HG03520 (cell line): ENCODE results near the gene STAT6.

Source experiments
- ATAC-seq: cut with Tn5 transposase; IDR thresholded peaks from one replicate; pipeline ENCODE4 v1.9.1; 2021; ENCODE audit warnings: mild to moderate bottlenecking, moderate library complexity; ENCODE audit not compliant: unreplicated experiment

Gene STAT6

DNA sequence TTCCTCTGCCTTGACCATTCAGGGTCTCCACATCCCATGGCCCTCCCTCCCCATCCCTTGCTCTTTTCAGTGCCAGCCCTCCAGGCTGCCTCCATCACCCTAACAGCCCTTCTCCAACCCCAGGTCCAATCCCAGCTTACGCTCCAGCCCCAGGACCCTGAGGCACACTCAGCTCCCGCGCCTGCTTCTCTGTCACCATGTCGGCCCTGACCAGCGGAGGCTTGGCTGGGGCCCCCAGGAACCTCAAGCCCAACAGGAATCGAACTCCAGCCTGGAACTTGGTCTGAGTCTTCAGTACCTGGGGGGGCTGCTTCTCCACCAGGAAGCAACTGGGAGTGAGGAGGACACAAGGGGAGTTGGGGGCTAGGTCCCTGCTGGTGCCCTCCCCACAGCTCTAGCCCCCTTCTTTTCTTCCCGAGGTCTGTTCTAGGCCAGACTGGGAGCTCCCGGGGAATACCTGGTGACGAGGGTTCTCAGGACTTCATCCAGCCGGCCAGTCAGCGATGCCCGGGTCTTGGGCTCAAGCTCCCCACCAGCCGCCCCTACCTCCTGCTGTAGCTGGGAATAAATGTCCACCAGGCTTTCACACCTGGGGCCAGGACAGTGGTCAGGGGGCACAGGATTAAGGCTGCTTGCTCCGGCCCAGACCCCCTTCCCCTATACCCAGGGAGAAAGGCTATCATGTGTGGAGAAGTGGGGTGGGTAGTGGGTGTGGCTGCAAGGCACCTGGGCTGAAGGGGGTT lies 6.0 kb downstream of the STAT6 start:
- no peak for ATAC-seq

DNA sequence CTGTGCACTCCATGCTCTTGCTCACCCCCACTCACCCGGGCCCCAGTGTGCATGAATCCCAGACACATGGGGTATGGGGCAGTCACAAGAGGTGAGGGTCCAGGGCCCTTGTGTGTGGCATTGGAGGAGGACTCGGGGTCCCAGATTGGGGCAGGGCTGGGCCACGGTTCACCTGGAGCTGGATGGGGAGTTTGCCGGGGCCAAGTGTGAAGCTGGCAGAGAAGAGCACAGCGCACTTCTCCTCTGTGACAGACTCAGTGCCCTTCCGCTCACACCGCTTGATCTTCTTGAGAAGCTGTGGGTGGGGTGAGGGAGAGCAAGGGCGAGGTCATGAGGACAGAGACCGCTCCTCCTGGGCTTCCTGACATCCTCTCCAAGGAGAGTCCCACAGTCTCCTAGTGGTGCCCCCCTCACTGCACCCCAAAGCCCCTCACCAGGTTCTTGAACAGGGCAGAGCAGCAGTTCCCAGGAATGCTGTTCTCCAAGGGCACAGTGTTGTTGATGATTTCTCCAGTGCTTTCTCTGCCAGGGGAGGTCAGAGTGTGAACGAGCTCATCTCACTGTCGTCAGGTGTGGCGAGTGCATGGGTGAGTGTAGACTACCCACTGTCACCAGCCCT lies 6.8 kb downstream of the STAT6 start:
- ATAC-seq: no peak

DNA sequence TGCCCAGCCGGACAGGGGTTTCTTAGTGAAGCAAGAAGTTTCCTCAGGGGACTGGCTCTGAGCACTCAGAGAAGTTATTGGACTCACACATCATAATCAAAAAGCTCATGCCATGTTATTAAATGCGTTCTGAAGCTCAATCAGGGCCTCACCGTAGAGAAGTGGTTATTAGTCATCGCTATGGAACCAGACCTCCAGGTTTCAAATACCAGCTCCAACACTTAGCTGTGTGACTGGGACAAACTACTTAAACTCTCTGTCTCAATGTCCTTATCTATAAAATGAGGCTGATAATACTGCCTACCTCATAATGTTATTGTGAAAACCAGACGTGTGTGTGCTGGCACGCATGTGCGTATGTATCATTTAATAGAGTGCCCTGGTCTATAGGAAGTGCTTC lies 7.3 kb downstream of the STAT6 start:
- ATAC-seq: no peak

DNA sequence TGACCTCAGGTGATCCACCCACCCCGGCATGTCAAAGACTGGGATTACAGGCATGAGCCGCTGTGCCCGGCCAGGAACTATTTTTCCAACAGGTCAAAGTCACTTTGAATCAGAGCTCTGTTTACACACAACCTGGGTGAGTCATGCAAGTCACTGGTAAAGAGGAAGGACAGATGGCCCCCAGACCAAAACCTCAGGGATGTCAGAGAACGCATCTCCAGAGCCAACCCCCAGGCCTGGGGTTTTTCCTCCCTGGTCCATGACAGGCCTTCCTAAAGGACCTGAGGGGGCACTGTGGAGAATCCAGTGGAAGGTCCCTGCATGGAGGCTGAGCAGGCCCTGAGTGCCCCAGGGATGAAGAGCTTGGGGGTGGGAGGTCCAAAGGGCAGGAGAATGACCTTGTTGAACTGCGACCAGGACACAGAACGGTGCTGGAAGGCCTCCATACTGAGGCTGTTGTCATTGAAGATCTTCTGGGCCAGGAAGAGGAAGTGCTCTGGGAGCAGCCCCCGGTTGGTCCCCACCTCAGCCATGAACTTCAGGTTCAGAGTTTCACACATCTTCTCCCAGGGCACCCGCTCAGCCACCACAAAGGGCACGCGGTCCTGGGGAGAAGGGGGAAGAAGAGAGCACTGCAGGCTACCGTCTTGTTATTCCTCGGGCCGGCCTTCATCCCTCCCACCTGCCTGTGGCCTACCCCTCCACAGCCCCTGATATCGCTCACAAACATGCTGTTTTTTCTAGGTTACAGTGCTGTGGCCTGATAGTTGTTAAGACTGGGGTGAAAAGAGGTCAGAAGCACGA lies 9.1 kb downstream of the STAT6 start:
- ATAC-seq: no peak

DNA sequence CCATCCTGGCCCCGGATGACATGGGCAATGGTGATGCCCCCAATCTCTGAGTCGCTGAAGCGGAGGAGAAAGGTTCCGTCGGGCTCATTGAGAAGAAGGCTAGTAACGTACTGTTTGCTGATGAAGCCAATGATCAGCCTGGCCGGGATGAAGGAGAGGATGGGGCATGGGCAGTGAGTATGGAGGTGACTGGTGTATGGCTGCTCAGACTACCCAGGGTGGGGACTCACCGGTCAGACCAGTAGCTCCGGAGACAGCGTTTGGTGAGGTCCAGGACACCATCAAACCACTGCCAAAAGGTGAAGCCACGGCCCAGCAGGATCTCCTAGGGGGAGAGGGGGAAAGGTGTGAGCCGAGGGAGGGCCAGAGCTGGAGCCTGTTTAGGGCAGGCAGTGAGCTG lies 11.4 kb downstream of the STAT6 start:
- no peak for ATAC-seq

DNA sequence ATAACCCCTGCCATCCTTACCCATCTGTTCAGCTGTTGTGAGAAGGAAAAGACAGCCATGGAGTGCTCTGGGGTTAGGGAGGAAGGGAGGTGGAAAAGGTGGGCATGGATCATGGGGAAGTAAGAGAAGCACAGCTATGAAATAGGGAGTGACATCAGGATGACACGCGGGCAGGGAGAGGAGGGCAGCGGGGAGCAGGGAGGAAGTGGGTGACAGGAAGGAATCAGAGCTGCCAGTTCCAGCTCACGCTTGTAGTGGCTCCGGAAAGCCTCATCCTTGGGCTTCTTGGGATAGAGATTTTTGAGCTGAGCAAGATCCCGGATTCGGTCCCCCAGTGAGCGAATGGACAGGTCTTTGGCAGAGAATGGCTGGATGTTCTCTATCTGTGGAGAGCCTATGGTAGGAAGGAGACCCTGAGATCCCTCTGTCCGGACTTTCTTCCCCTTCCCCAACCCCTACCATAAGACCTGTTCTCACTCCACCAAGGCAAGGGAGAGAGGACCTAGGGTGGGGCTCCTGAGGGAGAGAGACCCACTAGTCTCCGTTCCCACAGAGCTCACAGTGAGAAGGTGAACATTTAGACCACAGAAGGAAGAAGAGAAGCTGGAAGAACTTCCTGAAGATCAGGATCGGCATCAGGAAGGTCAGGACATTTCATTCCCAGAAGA lies 12.0 kb downstream of the STAT6 start:
- no peak for ATAC-seq

DNA sequence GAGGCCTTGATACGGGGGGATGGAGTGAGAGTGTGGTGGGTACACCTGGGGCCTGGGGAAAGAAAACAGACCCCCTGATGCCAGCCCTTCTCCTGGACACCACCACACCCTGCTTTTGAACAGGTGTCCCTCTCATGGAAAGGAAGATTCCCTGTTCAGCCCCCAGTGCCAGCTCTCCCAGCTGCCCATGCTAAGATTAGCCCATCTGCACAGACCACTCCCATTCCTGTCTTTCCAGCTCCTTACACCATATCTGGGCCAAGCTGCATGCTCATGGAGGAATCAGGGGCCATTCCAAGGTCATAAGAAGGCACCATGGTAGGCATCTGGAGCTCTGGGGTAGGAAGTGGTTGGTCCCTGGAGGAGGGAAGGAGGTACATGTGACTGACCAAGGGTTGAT lies 12.6 kb downstream of the STAT6 start:
- no peak for ATAC-seq

DNA sequence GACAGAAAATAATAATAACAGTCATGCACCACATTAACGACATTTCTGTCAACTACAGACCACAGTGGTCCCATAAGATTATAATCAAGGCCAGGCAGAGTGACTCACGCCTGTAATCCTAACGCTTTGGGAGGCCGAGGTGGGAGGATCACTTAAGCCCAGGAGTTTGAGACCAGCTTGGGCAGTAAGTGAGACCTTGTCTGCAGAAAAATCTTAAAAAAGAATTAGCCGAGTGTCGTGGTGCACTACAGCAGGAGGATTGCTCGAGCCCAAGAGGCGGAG lies 13.7 kb downstream of the STAT6 start:
- ATAC-seq: no peak

DNA sequence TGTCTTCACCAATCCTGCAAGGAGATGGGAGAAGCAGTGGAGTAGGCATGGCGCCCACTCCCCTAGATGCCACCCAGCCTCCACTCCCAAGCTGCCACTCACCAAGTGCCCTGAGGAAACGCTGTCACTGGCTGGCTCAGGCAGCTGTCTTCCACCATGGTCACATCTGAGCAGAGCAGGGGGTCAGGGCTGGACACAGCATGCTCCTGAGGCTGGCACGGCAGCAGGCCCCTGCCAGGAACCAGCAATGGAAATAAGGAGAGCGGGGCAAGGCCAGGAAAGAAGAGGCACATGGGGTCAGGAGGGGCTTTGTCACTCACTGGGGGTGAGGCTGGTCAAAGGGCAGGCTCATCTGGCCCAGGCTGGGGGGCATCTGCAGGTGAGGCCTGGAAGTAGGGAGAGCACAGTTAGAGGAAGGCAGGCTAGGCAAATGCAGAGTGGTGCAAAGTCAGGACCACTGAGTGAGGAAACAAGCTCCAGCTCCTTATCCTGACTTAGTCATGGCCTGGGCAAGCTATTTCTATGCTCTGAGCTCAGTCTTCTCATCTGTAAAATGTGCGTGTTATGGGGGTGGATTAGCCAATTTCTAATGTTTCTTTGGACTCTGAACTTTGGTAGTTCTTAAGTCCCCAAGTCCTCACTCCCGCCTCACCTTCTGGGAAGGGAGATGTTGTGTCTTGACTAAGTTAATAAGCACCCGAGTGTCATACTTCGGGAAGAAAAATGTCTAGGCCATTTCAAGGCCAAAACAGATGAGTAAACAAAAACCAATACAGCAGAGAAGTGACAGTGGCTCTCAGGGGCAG lies 14.2 kb downstream of the STAT6 start:
- ATAC-seq: no peak

DNA sequence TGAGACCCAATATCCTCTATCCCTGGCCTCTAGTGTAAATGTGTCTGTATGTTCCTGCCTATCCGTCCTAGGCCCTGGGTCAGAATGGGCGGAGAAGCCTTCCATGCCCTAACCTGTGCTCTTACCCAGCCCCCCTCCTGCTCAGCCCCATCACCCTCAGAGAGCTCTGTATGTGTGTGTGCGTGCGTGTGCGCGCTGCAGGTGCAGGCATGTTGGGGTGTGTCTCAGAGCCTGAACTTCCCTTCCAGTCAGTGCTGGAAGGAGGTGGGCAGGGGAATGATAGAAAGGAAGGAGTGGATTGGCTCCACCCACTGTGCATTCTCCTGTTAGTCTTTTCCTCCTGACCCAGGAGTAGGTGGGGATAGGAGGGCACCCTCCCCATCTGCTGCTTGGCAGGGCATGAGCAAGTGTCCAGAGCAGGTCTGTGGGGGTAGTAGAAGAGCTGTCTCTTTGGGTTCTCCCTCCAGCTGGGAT lies 15.0 kb downstream of the STAT6 start:
- ATAC-seq: no peak

DNA sequence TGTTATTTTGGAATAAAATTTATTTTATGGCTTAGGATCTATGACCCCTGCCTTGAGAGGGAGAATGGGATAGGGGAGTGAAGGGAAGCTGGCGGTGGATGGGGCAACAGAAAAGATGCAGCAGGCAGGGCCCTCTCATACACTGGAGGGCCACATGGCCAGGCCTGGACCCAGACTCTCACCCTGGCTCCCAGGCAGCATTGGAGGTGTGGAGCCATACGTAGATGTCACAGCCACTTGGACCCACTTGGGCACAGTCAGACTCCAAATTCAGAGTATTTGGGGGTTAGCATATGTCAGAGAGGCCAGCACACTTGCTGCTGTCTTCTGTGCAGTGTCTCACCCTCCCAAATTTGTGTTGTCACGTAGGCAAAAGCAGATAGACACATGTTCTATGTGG lies 15.7 kb downstream of the STAT6 start:
- ATAC-seq: no peak

DNA sequence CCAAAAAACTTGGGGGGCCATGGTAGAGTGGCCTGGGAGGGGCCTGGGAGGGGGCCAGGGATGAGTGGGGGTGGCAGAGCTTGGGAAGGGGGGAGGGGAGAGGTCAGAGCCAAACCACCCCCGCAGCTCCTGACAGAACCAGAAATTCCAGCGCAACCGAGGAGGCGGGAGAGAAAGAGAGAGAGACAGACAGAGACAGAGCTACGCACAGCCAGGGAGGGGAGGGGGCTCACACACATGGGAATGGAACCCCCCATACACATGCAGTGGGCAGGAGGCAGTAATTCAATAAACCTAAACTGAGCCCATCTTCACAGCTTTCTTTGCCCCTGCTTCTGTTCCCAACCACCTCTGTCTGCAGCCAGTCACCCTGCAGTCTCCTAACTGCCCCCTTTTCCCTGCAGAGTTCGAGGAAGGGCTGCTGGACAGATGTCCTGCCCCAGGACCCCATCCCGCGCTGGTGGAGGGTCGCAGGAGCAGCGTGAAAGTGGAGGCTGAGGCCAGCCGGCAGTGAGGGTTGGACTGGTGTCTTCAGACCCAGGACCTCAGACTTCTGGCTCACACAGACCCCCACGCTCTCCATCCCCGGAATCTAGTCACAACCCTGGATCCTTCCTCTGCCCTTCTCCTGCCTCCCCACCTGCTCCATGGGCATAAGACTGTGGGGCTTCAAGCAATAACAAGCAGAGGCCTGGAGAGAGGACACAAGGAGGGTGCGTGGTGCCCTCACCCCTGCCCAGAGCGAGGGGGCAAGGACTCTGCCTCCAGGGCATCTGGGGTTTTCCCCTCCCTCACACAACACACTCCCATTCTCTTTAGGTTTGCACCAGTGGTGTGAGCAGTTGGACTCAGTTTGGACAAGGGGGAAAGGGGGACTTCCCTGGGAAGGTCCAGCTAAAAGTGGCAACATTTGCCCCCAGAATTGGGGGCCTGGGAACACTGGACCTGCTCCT lies 16.7 kb downstream of the STAT6 start:
- no peak for ATAC-seq

DNA sequence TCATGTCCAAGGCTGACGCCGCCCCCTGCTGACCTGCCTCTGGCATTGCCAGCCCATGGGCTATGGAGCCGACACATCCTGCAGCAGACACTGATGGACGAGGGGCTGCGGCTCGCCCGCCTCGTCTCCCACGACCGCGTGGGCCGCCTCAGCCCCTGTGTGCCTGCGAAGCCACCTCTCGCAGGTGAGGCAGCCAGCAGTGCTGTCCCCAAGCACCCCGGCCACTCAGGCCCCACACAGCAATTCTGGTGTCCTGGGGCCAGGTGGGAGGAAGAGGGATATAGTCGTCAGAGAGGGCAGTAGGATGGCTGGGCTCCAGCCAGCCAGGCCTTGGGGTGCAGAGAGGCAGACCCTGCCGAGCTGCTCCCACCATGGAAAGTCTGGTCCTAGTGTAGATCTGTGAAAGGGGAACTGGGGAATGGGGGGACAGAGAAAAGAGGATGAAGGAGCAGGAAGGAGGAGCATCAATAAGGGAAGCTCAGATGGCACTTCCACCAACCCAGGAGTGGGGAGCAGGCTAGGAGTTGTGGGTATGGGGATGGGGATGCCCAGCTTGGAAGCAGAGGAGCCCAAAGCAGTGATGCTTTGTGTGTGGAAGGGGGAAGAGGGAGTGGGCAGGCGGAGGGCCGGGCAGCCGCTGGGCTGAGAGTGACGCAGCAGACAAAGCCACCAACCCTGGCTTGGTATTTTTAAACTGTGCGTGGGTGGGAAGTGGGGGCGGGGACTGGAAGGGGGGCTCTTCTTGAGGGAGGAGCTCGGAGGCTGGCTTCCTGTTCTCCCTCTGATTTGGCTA lies 17.6 kb downstream of the STAT6 start:
- no peak for ATAC-seq

DNA sequence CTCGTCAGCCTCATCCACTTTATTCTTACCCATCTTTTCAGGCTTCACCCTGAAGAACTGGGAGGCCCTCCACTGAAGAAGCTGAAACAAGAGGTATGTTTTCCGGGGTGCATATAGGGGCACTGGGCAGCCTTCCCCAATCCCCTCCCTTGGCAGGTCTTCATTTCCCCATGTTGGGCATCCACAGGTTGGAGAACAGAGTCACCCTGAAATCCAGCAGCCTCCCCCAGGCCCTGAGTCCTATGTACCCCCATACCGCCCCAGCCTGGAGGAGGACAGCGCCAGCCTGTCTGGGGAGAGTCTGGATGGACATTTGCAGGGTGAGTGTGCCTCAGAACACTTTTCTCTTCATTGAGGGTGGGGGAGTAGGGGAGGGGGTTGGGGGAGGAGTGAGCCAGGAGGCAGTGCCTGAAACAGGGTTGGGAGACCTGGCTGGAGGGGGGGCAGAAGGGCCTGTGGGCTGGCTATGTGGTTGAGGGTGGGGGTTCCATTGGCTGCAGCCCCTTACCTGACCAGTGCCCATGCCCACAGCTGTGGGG lies 18.2 kb downstream of the STAT6 start:
- ATAC-seq: no peak

DNA sequence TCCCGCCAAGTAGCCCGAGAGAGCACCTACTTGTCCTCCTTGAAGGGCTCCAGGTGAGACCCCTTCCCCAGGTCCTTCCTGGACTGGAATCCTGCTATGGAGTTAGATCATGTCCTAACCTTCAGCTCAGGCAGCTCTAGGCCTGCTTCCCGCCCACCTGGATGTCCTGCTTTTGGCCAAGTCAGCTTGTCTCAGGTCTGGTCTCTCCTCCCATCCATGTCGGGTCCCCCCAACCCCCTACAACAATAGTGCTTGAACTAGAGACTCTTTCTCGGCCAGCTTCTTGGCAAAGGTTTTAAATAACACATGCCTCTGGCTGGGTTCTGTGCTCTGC lies 18.7 kb downstream of the STAT6 start:
- no peak for ATAC-seq

DNA sequence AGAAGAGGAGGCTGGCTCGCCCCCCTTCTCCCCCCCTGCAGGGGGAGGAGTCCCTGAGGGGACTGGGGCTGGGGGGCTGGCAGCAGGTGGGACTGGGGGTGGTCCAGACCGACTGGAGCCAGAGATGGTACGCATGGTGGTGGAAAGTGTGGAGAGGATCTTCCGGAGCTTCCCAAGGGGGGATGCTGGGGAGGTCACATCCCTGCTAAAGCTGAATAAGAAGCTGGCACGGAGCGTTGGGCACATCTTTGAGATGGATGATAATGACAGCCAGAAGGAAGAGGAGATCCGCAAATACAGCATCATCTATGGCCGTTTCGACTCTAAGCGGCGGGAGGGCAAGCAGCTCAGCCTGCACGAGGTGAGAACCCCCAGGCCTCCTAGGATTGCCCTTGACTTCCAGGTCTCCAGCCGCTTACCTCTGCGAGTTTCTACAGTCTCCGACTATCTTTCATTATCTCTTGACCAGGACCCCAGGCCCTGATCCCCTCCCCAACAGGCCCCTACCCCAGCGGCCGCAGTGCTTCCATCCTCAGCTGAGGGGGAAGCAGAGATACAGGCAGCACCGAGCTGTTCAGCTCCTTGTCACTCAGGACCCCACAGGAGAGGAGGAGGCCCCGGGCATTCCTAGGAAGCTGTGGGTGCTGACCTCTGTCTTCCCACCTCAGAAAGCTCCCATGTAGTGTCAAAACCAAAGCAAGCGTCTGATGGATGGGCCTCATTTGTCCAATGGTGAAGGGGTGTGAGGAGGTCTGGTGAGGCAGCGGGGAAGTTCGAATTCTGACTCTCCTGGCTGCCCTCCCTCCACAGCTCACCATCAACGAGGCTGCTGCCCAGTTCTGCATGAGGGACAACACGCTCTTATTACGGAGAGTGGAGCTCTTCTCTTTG lies 19.3 kb downstream of the STAT6 start:
- no peak for ATAC-seq

DNA sequence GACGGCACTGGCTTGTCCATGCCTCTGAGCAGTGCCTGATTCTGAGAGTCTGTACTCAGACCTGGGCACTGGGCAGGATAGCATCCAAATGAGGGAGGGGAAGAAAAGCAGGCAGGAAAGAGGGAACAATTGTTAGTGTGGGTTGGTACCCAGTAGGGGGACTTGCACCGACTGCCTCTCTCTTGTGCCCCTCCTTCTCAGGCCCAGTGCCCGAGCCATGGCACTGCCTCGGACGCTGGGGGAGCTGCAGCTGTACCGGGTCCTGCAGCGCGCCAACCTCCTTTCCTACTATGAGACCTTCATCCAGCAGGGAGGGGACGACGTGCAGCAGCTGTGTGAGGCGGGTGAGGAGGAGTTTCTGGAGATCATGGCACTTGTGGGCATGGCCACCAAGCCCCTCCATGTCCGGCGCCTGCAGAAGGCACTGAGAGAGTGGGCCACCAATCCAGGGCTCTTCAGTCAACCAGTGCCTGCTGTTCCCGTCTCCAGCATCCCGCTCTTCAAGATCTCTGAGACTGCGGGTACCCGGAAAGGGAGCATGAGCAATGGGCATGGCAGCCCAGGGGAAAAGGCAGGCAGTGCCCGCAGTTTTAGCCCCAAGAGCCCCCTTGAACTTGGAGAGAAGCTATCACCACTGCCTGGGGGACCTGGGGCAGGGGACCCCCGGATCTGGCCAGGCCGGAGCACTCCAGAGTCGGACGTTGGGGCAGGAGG lies 20.1 kb downstream of the STAT6 start:
- ATAC-seq: no peak
